CD4-positive, alpha-beta T cell (primary cell): Measurements from ENCODE around the gene SIGLEC11. TPM values are rescaled to one million over a fixed set of nuclear protein-coding genes. Genes with fewer than 3 reads are reported as not detected.

Experiments used
- ATAC-seq: fragments of 200-7000 bp; cut with Tn5 transposase; one replicate; pipeline ENCODE4 v1.10.0; 2022; ENCODE audit warnings: mild to moderate bottlenecking; ENCODE audit not compliant: poor library complexity
- CTCF ChIA-PET: fragments of 350-600 bp; sonication (Branson Sonifier 250); formaldehyde crosslinking; loops from one replicate; lab custom pipeline; 2021; ENCODE audit warnings: antibody characterized with exemption, inconsistent platforms; lab: Charles Lee
- POLR2A ChIA-PET: fragments of 350-600 bp; sonication (Branson Sonifier 250); formaldehyde crosslinking; loops from one replicate; lab custom pipeline; 2021; ENCODE audit warnings: antibody characterized with exemption, inconsistent platforms; lab: Charles Lee
- DNase-seq, 14 experiments: peaks; one replicate each; pipeline ENCODE4 v3.0.0-alpha.2; 2013 to 2020; ENCODE audit warnings: mixed read lengths in 2 of 14
- H3K27ac ChIP-seq, 2 donors: one replicate each; pipeline versions ENCODE4 v1.5.1 to v1.7.0; 2013; ENCODE audit warnings: low read length in 2 of 2, low read depth in 1 of 2, mild to moderate bottlenecking in 1 of 2
- H3K27me3 ChIP-seq, 2 experiments: 1 replicate in 1 of 2; 2 replicates in 1 of 2; pipeline versions ENCODE4 v1.6.1 to v1.7.0; 2013; ENCODE audit warnings: low read length in 2 of 2, control low read depth in 1 of 2, mild to moderate bottlenecking in 1 of 2, moderate library complexity in 1 of 2; ENCODE audit not compliant: insufficient read depth in 2 of 2, control insufficient read depth in 1 of 2
- H3K36me3 ChIP-seq: one replicate; pipeline ENCODE4 v1.6.1; 2013; ENCODE audit warnings: low read length, control low read depth; ENCODE audit not compliant: insufficient read depth
- H3K4me1 ChIP-seq: one replicate; pipeline ENCODE4 v1.6.1; 2013; ENCODE audit warnings: low read length, control low read depth; ENCODE audit not compliant: insufficient read depth
- H3K4me3 ChIP-seq: one replicate; pipeline ENCODE4 v1.5.1; 2013; ENCODE audit warnings: mild to moderate bottlenecking, low read length, moderate library complexity
- H3K9me3 ChIP-seq, 2 experiments: 1 replicate in 1 of 2; 2 replicates in 1 of 2; pipeline versions ENCODE4 v1.6.1 to v1.7.0; 2013; ENCODE audit warnings: low read length in 2 of 2, mild to moderate bottlenecking in 2 of 2, control low read depth in 1 of 2, moderate library complexity in 1 of 2; ENCODE audit not compliant: control insufficient read depth in 1 of 2, insufficient read depth in 1 of 2
- H3K27ac Mint-ChIP-seq: one replicate; pipeline ENCODE4 v1.8.0; 2020; ENCODE audit warnings: mixed read lengths
- H3K27me3 Mint-ChIP-seq: one replicate; pipeline ENCODE4 v1.8.0; 2021; ENCODE audit warnings: mixed read lengths
- H3K36me3 Mint-ChIP-seq: one replicate; pipeline ENCODE4 v1.8.0; 2021; ENCODE audit warnings: low read depth, mixed read lengths
- H3K4me1 Mint-ChIP-seq: one replicate; pipeline ENCODE4 v1.8.0; 2021; ENCODE audit warnings: low read depth, mixed read lengths
- H3K4me3 Mint-ChIP-seq: one replicate; pipeline ENCODE4 v1.8.0; 2020; ENCODE audit warnings: mild to moderate bottlenecking, mixed read lengths
- H3K9me3 Mint-ChIP-seq: one replicate; pipeline ENCODE4 v1.8.0; 2020; ENCODE audit warnings: mixed read lengths
- intact Hi-C, 2 experiments: fragments of 100-400 bp; cut with DNase I in 1 of 2; cut with micrococcal nuclease in 1 of 2; formaldehyde crosslinking; loops; one replicate each; pipeline versions ENCODE4 v1.15.1 to v1.9.0; 2023 to 2025; cut with DNase I, micrococcal nuclease
- total RNA-seq, 174 experiments: library from RNA in 2 of 174; stranded (reverse) in 2 of 174; gene quantifications; one replicate each; pipeline ENCODE4 v1.2.3 and lab custom pipeline; 2021 to 2026
- TF ChIP-seq, protein P1 (sequence below): fragments of 200-600 bp; IDR thresholded peaks from one replicate; pipeline ENCODE4 v1.8.0; 2022; ENCODE audit warnings: antibody characterized with exemption, mild to moderate bottlenecking

SIGLEC11 gene
- total RNA-seq, 2 experiments from 2014 or later = 0.08 TPM; not detected in 1

DNA sequence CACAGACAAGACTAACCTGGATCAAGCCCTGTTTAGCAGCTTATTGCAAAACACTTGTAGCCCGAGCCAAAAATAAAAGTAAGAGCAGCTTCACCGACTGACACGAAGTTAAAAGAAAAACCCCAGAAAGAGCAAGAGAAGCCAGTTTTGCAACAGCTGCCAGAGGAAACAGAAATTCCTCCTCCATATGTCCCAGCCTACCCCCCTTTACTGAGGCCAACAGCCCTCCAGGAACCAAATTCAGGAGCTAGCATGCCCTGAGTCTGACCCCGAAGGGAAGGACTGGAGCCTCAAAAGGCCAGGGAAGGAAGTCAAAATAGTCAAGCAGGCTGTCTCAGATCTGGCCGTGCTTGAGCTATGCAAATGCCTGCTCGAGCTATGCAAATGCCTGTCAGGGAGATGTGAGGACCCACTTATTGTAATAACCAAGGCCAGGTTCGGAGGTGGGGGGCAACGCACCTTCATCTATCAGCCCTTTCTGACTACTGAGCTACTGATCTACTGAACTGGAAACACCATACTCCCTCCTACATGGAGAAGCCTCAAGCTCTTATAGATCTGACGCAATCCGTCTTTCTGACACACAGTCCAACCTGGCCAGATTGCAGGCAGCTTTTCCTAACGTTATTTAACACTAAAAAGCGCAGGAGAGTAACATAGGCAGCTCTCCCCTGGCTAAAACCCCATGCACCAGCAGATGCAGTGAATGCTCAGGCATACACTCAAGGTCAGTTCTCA, 6.7 kb downstream of the SIGLEC11 start:
- ChIA-PET POLR2A (no interaction called here), CTCF (no interaction called here)
- Histone ChIP-seq H3K27ac (no peak overlapping the region), H3K9me3 (peaks cover 0 to 13% of the 10 kb centered on the region in 2 experiments), H3K4me1 (peaks cover 6% of the 10 kb centered on the region), H3K27me3 (peaks cover 0 to 7% of the 10 kb centered on the region in 2 experiments), H3K36me3 (no peaks in the 10 kb centered on the region), H3K4me3 (no peak overlapping the region)
- peaks cover 31% of the 10 kb centered on the region for H3K27me3 Mint-ChIP-seq
- H3K27ac Mint-ChIP-seq = no peak overlapping the region
- no peak overlapping the region for H3K4me3 Mint-ChIP-seq
- intact Hi-C loops = no loop called here
- DNase-seq = no peak
- TF ChIP-seq, protein P1, sequence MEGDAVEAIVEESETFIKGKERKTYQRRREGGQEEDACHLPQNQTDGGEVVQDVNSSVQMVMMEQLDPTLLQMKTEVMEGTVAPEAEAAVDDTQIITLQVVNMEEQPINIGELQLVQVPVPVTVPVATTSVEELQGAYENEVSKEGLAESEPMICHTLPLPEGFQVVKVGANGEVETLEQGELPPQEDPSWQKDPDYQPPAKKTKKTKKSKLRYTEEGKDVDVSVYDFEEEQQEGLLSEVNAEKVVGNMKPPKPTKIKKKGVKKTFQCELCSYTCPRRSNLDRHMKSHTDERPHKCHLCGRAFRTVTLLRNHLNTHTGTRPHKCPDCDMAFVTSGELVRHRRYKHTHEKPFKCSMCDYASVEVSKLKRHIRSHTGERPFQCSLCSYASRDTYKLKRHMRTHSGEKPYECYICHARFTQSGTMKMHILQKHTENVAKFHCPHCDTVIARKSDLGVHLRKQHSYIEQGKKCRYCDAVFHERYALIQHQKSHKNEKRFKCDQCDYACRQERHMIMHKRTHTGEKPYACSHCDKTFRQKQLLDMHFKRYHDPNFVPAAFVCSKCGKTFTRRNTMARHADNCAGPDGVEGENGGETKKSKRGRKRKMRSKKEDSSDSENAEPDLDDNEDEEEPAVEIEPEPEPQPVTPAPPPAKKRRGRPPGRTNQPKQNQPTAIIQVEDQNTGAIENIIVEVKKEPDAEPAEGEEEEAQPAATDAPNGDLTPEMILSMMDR = no peak
- H3K9me3 Mint-ChIP-seq = no peaks in the 10 kb centered on the region
- H3K36me3 Mint-ChIP-seq = no peaks in the 10 kb centered on the region
- no peaks in the 10 kb centered on the region for H3K4me1 Mint-ChIP-seq
- no peak for ATAC-seq

DNA sequence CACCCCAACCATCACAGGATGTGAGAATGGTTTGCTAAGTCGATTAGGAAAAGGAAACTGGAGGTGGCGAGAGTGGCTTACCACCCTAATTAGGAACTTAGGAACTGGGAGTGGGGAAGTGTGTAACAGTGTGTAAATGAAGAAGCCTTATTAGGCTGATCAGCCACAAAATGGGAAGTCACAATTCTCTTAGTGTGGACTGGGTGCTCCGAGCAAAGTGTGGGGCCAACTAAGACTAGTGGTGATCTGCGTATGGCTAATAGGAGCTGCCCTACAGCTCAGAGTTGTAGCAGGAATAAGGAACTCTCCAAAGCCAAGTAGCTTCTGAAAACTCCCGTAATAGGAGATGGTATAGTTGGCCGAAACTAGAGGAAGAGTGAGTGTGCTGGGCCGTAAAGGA, 7.6 kb downstream of the SIGLEC11 start:
- Histone ChIP-seq H3K4me1 (peaks cover 6% of the 10 kb centered on the region), H3K9me3 (peaks cover 0 to 13% of the 10 kb centered on the region in 2 experiments), H3K4me3 (no peak overlapping the region), H3K36me3 (no peaks in the 10 kb centered on the region), H3K27me3 (peaks cover 0 to 7% of the 10 kb centered on the region in 2 experiments), H3K27ac (no peak overlapping the region)
- TF ChIP-seq, protein P1 = no peak
- Mint-ChIP-seq H3K27ac (no peak overlapping the region), H3K4me1 (no peaks in the 10 kb centered on the region), H3K9me3 (no peaks in the 10 kb centered on the region), H3K4me3 (no peak overlapping the region), H3K27me3 (peaks cover 31% of the 10 kb centered on the region), H3K36me3 (no peaks in the 10 kb centered on the region)
- intact Hi-C loops = no loop called here
- DNase-seq (peak in 1 of 14 experiments; percentile 37), ATAC-seq (no peak)
- POLR2A ChIA-PET = no interaction called here
- CTCF ChIA-PET = no interaction called here

DNA sequence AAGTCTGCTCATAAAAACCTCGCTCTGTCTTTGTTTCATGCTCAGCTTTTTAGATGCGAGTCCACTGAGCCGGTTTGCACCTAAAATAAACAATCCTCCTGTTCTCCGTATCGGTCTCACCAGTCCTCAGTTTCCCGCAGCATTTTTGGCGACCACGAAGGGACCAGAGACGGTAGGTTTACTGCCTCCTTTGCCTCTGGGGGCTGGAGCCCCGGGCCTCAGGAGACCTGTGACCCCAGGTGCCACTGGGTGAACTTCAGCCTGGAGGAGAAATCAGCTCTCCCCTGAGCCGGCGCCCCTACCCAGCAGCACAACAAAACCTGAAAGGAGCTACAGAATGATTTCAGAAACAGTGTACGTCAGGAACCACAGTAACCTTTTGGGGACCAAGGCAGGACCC, 8.1 kb downstream of the SIGLEC11 start:
- DNase-seq (no peak), ATAC-seq (no peak)
- no peaks in the 10 kb centered on the region for H3K9me3 Mint-ChIP-seq
- ChIA-PET CTCF (no interaction called here), POLR2A (no interaction called here)
- no peak overlapping the region for H3K4me3 Mint-ChIP-seq
- peaks cover 29% of the 10 kb centered on the region for H3K27me3 Mint-ChIP-seq
- TF ChIP-seq, protein P1 = no peak
- no peak overlapping the region for H3K4me3 ChIP-seq
- intact Hi-C loops = no loop called here
- no peaks in the 10 kb centered on the region for H3K36me3 Mint-ChIP-seq
- H3K27me3 ChIP-seq = peaks cover 0 to 7% of the 10 kb centered on the region in 2 experiments
- H3K4me1 ChIP-seq = peaks cover 6% of the 10 kb centered on the region
- H3K9me3 ChIP-seq = peaks cover 0 to 9% of the 10 kb centered on the region in 2 experiments
- H3K4me1 Mint-ChIP-seq = no peaks in the 10 kb centered on the region
- H3K27ac ChIP-seq = no peak overlapping the region
- no peaks in the 10 kb centered on the region for H3K36me3 ChIP-seq
- no peak overlapping the region for H3K27ac Mint-ChIP-seq
